GM12874 (cell line): ENCODE measurements around the gene EN2.

Source experiments
- CTCF ChIP-seq: IDR thresholded peaks from 2 replicates; pipeline ENCODE4 v1.5.1; 2011; ENCODE audit warnings: low read depth, mild to moderate bottlenecking, control low read depth, low read length, moderate library complexity; ENCODE audit not compliant: insufficient read depth

The EN2 gene

GRCh38 chr7:155437836-155438235 is 20.1 kb upstream of the EN2 start:
- no peak for TF ChIP-seq CTCF

GRCh38 chr7:155438777-155439176 is 19.2 kb upstream of the EN2 start:
- TF ChIP-seq CTCF = no peak

GRCh38 chr7:155439311-155440017 is 18.5 kb upstream of the EN2 start:
- no peak for TF ChIP-seq CTCF

- no peak for TF ChIP-seq CTCF
Measured at GRCh38 chr7:155440018-155440410, 17.9 kb upstream of the EN2 start.

GRCh38 chr7:155441856-155442255 is 16.1 kb upstream of the EN2 start:
- no peak for TF ChIP-seq CTCF

- no peak for TF ChIP-seq CTCF
Measured at GRCh38 chr7:155444746-155445145, 13.2 kb upstream of the EN2 start.

GRCh38 chr7:155447603-155448002 is 10.3 kb upstream of the EN2 start:
- no peak for TF ChIP-seq CTCF
